Measurements from ENCODE around the gene CHCHD6.

The CHCHD6 gene

GRCh38 chr3:127009531-127009930, 305.5 kb downstream of the CHCHD6 start:
- ChIA-PET CTCF (no interaction called here), POLR2A (no interaction called here)
- DNase-seq (ENCODE audit: extremely low spot score): no peak
- TF ChIP-seq HDGF (IDR thresholded peaks at IDR 0.05; ENCODE audit: borderline replicate concordance) (no peak), L3MBTL2 (conservative IDR thresholded peaks at IDR 0.05) (no peak), LEF1 (IDR thresholded peaks at IDR 0.05; ENCODE audit: borderline replicate concordance) (no peak), ARNT (IDR thresholded peaks at IDR 0.05) (no peak), ELF4 (IDR thresholded peaks at IDR 0.05) (no peak), CTBP1 (IDR thresholded peaks at IDR 0.05; ENCODE audit: borderline replicate concordance) (no peak), BHLHE40 (IDR thresholded peaks at IDR 0.05; ENCODE audit: borderline replicate concordance) (no peak), TARDBP (IDR thresholded peaks at IDR 0.05) (no peak), FOXK2 (IDR thresholded peaks at IDR 0.05) (no peak), FOXM1 (IDR thresholded peaks at IDR 0.05; ENCODE audit: borderline replicate concordance) (no peak), FOXA1 (IDR thresholded peaks at IDR 0.05) (no peak), NFRKB (IDR thresholded peaks at IDR 0.05) (no peak), ZNF384 (IDR thresholded peaks at IDR 0.05) (no peak), SUZ12 (IDR thresholded peaks at IDR 0.05) (no peak), SP1 (IDR thresholded peaks at IDR 0.05) (no peak)
- TF ChIP-seq, protein P1, sequence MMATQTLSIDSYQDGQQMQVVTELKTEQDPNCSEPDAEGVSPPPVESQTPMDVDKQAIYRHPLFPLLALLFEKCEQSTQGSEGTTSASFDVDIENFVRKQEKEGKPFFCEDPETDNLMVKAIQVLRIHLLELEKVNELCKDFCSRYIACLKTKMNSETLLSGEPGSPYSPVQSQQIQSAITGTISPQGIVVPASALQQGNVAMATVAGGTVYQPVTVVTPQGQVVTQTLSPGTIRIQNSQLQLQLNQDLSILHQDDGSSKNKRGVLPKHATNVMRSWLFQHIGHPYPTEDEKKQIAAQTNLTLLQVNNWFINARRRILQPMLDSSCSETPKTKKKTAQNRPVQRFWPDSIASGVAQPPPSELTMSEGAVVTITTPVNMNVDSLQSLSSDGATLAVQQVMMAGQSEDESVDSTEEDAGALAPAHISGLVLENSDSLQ (IDR thresholded peaks at IDR 0.05): no peak

All from HEK293T (cell line).